ENCODE results near the gene ABCF3.

- TF ChIP-seq CTCF (tag by site-specific recombination; IDR thresholded peaks at IDR 0.05) (no peak), ZNF121 (tag by site-specific recombination; IDR thresholded peaks at IDR 0.05) (no peak), KLF16 (tag by site-specific recombination; IDR thresholded peaks at IDR 0.05) (no peak)
Measured at GRCh38 chr3:184176377-184177330, 9.3 kb upstream of the ABCF3 start.
